ENCODE results near the gene ASCC3. TPM values are rescaled to one million over a fixed set of nuclear protein-coding genes. Genes with fewer than 3 reads are reported as not detected.

ASCC3 gene
- total and polyA plus RNA-seq, 2 donors: 14.5 to 32.6 TPM

DNA sequence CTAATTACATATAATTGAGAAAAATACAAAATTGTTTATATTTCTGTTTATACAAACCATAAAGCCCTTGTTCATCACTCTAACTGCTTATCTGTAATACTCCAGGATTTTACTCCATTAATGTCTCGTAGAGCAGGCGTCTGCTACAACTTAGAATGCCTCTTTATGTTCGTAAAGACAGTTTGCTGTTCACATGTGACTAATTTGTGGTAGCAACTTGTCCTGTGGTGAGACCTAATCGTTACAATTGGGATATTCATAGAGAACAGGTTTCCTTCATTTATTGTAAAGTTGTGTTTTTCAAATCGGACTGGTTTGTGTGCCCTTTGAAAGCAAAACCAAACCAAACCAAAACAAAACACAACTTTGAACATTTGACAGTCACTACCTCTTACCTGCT is 149.7 kb downstream of the ASCC3 start:
- 95% methylated on average over 5 of the region's 5 CpGs for whole genome bisulfite sequencing
- Histone ChIP-seq H3K27ac (ENCODE audit: low read depth in 1 of 2, low read length in 1 of 2) (no peak overlapping the region), H3K4me3 (ENCODE audit: low read length in 2 of 2) (no peak overlapping the region), H3K4me1 (ENCODE audit: control insufficient read depth in 2 of 2, insufficient read depth in 2 of 2, low read length in 2 of 2) (no peaks in the 10 kb centered on the region), H3K27me3 (ENCODE audit: control insufficient read depth in 2 of 2, insufficient read depth in 1 of 2, low read length in 1 of 2) (no peaks in the 10 kb centered on the region), H3K36me3 (ENCODE audit: control insufficient read depth in 2 of 2, insufficient read depth in 2 of 2, low read length in 1 of 2) (no peaks in the 10 kb centered on the region), H3K9me3 (ENCODE audit: control insufficient read depth in 2 of 2, insufficient read depth in 1 of 2, low read length in 1 of 2) (no peaks in the 10 kb centered on the region)
- no peak for DNase-seq (ENCODE audit: low read depth in 6 of 9, low spot score in 9 of 9)

DNA sequence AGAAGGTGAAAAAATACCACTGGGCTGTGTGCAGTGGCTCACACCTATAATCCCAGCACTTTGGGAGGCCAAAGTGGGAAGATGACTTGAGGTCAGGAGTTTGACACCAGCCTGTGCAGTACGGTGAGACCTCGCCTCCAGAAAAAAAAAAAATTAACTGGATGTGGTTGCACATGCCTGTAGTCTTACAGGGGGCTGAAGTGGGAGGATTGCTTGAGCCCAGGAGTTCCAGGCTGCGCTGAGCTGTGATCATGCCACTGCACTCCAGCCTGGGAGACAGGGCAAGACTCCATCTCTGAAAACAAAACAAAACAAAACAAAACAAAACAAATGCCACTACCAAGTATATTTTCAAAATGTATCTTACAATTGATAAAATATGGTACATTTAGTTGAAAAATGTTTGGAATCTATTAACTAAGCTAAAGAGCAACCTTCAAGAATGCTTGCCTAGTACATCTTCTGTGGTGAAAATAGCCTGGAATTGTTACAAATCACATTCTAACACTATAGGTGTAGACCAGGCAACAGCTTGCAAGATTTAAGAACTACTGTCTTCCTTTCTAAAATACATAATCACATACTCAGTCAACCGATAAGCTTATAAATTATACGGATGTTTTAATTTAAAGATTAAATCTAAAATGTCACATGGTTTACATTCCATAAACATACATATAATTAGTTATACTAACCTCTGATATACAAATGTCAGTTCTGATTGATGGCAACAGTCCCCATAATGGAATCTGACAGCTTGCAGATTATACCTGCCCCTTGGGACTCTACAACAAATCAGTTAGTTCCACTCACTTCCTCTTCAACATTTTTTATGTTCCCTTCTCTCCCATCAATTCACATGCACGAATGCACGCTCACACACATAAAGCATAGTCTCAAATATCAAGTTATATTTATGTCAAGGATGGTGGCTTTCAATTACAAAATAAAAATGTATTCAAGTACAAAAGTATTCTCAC is 150.8 kb downstream of the ASCC3 start:
- WGBS: 83% methylated on average over 7 of the region's 7 CpGs
- Histone ChIP-seq H3K9me3 (ENCODE audit: control insufficient read depth in 2 of 2, insufficient read depth in 1 of 2, low read length in 1 of 2) (no peaks in the 10 kb centered on the region), H3K4me1 (ENCODE audit: control insufficient read depth in 2 of 2, insufficient read depth in 2 of 2, low read length in 2 of 2) (no peaks in the 10 kb centered on the region), H3K4me3 (ENCODE audit: low read length in 2 of 2) (no peak overlapping the region), H3K27me3 (ENCODE audit: control insufficient read depth in 2 of 2, insufficient read depth in 1 of 2, low read length in 1 of 2) (no peaks in the 10 kb centered on the region), H3K36me3 (ENCODE audit: control insufficient read depth in 2 of 2, insufficient read depth in 2 of 2, low read length in 1 of 2) (no peaks in the 10 kb centered on the region), H3K27ac (ENCODE audit: low read depth in 1 of 2, low read length in 1 of 2) (no peak overlapping the region)
- DNase-seq (ENCODE audit: low read depth in 6 of 9, low spot score in 9 of 9): no peak

DNA sequence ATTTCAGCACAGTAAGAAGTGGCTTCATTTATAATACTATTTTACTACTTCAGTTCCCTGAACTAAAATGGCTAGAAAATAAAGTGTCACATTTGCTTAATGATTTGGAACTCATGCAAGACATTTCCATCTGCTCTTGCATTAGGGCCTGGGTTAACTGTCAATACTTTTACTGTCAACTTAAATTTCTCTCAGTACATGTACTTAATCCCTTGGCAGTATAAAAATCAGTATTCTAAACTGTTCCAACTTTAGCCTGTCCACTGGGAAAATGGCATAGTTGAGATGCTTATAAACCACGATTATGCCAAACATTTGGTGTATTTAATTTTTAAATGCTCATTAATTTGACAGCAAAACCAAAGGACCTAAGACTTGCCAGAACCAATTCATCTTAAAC is 154.5 kb downstream of the ASCC3 start:
- WGBS: 98% methylated on average over 1 of the region's 1 CpG
- no peak overlapping the region for H3K27ac ChIP-seq (ENCODE audit: low read depth in 1 of 2, low read length in 1 of 2)
- DNase-seq (ENCODE audit: low read depth in 6 of 9, low spot score in 9 of 9): no peak
- H3K27me3 ChIP-seq (ENCODE audit: control insufficient read depth in 2 of 2, insufficient read depth in 1 of 2, low read length in 1 of 2): no peaks in the 10 kb centered on the region
- H3K36me3 ChIP-seq (ENCODE audit: control insufficient read depth in 2 of 2, insufficient read depth in 2 of 2, low read length in 1 of 2): peaks cover 0 to 2% of the 10 kb centered on the region in 2 donors
- H3K4me1 ChIP-seq (ENCODE audit: control insufficient read depth in 2 of 2, insufficient read depth in 2 of 2, low read length in 2 of 2): no peaks in the 10 kb centered on the region
- no peaks in the 10 kb centered on the region for H3K9me3 ChIP-seq (ENCODE audit: control insufficient read depth in 2 of 2, insufficient read depth in 1 of 2, low read length in 1 of 2)
- H3K4me3 ChIP-seq (ENCODE audit: low read length in 2 of 2): no peak overlapping the region

DNA sequence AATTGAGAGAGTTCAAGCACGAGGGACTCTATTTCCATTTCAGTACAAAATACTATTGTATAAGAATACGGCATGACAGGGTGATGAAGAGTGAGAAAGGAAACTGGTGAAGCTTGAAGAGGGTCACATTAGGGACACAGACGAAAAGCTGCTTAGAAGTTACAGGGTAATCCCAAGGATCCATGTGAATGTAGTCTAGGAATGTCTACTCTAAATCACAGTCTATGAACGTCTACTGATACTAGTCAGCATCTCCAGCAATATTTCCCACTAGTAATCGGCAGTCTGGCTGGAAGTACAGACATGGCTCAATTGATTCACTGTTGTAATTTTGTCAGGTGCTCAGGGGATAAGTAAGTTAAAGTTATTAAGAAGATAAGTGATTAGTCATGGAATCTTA is 156.4 kb downstream of the ASCC3 start:
- no peaks in the 10 kb centered on the region for H3K4me1 ChIP-seq (ENCODE audit: control insufficient read depth in 2 of 2, insufficient read depth in 2 of 2, low read length in 2 of 2)
- H3K36me3 ChIP-seq (ENCODE audit: control insufficient read depth in 2 of 2, insufficient read depth in 2 of 2, low read length in 1 of 2): peaks cover 0 to 2% of the 10 kb centered on the region in 2 donors
- DNase-seq (ENCODE audit: low read depth in 6 of 9, low spot score in 9 of 9): no peak
- H3K9me3 ChIP-seq (ENCODE audit: control insufficient read depth in 2 of 2, insufficient read depth in 1 of 2, low read length in 1 of 2): no peaks in the 10 kb centered on the region
- 96% methylated on average over 5 of the region's 5 CpGs for WGBS
- no peaks in the 10 kb centered on the region for H3K27me3 ChIP-seq (ENCODE audit: control insufficient read depth in 2 of 2, insufficient read depth in 1 of 2, low read length in 1 of 2)
- no peak overlapping the region for H3K4me3 ChIP-seq (ENCODE audit: low read length in 2 of 2)
- no peak overlapping the region for H3K27ac ChIP-seq (ENCODE audit: low read depth in 1 of 2, low read length in 1 of 2)

DNA sequence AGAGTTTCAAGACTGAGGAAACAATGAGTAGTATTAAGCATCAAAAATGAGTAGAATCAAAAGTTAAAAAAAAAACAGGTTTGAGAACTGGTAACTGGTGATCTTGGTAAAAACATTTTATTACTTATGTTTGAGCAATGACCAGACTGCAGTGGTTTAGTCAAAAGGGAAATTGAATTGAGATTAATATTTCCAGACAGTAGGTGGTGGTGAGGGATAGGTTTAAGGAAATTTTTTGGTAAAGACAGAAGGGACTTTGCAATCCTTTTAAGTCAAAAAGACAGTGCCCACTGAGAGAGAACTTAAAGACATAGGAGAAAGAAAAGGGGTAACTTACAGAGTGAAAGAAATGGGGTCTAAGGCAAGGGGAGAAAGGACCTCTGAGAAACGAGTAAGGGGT is 156.9 kb downstream of the ASCC3 start:
- 96% methylated on average over 1 of the region's 1 CpG for WGBS
- H3K36me3 ChIP-seq (ENCODE audit: control insufficient read depth in 2 of 2, insufficient read depth in 2 of 2, low read length in 1 of 2): peaks cover 0 to 2% of the 10 kb centered on the region in 2 donors
- H3K4me3 ChIP-seq (ENCODE audit: low read length in 2 of 2): no peak overlapping the region
- no peak overlapping the region for H3K27ac ChIP-seq (ENCODE audit: low read depth in 1 of 2, low read length in 1 of 2)
- no peak for DNase-seq (ENCODE audit: low read depth in 6 of 9, low spot score in 9 of 9)
- no peaks in the 10 kb centered on the region for H3K4me1 ChIP-seq (ENCODE audit: control insufficient read depth in 2 of 2, insufficient read depth in 2 of 2, low read length in 2 of 2)
- no peaks in the 10 kb centered on the region for H3K9me3 ChIP-seq (ENCODE audit: control insufficient read depth in 2 of 2, insufficient read depth in 1 of 2, low read length in 1 of 2)
- no peaks in the 10 kb centered on the region for H3K27me3 ChIP-seq (ENCODE audit: control insufficient read depth in 2 of 2, insufficient read depth in 1 of 2, low read length in 1 of 2)

DNA sequence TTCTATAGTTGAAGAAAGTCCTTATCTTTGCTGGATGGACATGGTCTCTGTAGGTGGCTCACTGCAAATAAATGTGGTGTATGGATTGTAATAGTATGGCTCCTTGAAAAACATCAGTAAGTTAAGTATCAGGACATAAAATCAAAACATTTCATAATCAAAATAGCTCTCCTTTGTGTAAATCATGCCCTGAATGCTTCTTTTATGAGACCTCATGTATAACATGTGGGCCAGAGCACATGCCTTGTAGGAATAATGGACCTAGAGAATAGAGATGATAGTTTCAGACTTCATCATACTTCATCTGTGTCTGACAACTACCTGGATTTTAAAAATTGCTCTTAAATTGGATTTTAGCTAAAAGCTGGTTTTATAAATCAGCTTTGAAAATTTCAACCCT is 159.9 kb downstream of the ASCC3 start:
- Histone ChIP-seq H3K4me3 (ENCODE audit: low read length in 2 of 2) (no peak overlapping the region), H3K36me3 (ENCODE audit: control insufficient read depth in 2 of 2, insufficient read depth in 2 of 2, low read length in 1 of 2) (peaks cover 0 to 2% of the 10 kb centered on the region in 2 donors), H3K27me3 (ENCODE audit: control insufficient read depth in 2 of 2, insufficient read depth in 1 of 2, low read length in 1 of 2) (no peaks in the 10 kb centered on the region), H3K27ac (ENCODE audit: low read depth in 1 of 2, low read length in 1 of 2) (no peak overlapping the region), H3K4me1 (ENCODE audit: control insufficient read depth in 2 of 2, insufficient read depth in 2 of 2, low read length in 2 of 2) (no peaks in the 10 kb centered on the region), H3K9me3 (ENCODE audit: control insufficient read depth in 2 of 2, insufficient read depth in 1 of 2, low read length in 1 of 2) (no peaks in the 10 kb centered on the region)
- no peak for DNase-seq (ENCODE audit: low read depth in 6 of 9, low spot score in 9 of 9)

DNA sequence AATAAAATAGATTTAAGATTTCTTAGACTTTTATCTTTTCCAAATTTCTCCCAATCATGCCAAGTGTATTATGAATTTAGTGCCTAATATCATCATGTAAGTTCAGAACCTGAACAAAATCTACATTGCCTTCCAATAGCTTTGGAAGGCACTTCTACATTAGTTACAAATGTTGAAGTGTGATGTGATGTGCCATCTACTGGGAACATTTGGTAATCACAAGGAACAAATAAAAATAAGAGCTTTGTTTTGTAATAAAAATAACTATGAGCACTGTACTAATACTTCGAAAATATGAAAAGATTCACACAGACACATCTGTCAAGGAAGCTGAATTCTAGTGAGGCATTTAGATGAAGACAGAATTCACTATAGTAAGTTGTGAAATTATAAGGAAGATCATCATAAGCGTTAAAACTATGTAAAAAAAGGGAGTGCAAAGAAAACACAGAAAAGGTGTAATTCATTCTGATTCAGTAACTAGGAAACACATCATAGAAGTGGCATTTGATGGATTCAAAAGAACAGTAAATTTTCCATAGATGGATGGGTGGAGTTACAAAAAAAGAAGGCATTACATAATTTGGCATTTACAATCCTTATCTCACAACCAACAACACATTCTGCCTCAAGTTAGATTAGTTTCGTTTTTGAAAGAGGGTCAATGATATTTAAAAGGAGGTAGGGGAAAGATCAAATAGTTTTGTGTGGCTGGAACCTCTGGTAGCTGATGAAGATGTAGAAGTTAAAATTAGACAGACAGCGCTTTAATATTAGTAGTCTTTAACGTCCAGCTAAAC is 161.0 kb downstream of the ASCC3 start:
- Histone ChIP-seq H3K4me1 (ENCODE audit: control insufficient read depth in 2 of 2, insufficient read depth in 2 of 2, low read length in 2 of 2) (no peaks in the 10 kb centered on the region), H3K27ac (ENCODE audit: low read depth in 1 of 2, low read length in 1 of 2) (no peak overlapping the region), H3K4me3 (ENCODE audit: low read length in 2 of 2) (no peak overlapping the region), H3K27me3 (ENCODE audit: control insufficient read depth in 2 of 2, insufficient read depth in 1 of 2, low read length in 1 of 2) (no peaks in the 10 kb centered on the region), H3K9me3 (ENCODE audit: control insufficient read depth in 2 of 2, insufficient read depth in 1 of 2, low read length in 1 of 2) (no peaks in the 10 kb centered on the region), H3K36me3 (ENCODE audit: control insufficient read depth in 2 of 2, insufficient read depth in 2 of 2, low read length in 1 of 2) (peaks cover 0 to 2% of the 10 kb centered on the region in 2 donors)
- WGBS: 86% methylated on average over 5 of the region's 5 CpGs
- DNase-seq (ENCODE audit: low read depth in 6 of 9, low spot score in 9 of 9): peak in 2 of 9 donors; percentile 7 to 31

DNA sequence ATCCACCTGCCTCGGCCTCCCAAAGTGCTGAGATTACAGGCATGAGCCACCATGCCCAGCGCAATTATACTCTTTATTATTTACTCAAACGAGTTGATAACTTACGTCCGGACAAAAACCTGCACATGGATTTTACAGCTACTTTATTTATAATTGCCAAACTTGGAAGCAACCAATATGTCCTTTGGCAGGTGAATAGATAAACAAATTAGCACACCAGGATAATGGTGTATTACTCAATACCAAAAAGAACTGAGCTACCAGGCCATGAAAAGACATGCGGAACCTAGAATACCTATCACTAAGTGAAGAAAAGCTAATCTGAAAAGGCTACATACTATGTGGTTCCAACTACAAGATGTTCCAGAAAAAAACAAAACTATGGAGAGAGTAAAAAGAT is 168.1 kb downstream of the ASCC3 start:
- Histone ChIP-seq H3K9me3 (ENCODE audit: control insufficient read depth in 2 of 2, insufficient read depth in 1 of 2, low read length in 1 of 2) (no peaks in the 10 kb centered on the region), H3K27me3 (ENCODE audit: control insufficient read depth in 2 of 2, insufficient read depth in 1 of 2, low read length in 1 of 2) (no peaks in the 10 kb centered on the region), H3K27ac (ENCODE audit: low read depth in 1 of 2, low read length in 1 of 2) (no peak overlapping the region), H3K4me3 (ENCODE audit: low read length in 2 of 2) (no peak overlapping the region), H3K4me1 (ENCODE audit: control insufficient read depth in 2 of 2, insufficient read depth in 2 of 2, low read length in 2 of 2) (no peaks in the 10 kb centered on the region), H3K36me3 (ENCODE audit: control insufficient read depth in 2 of 2, insufficient read depth in 2 of 2, low read length in 1 of 2) (no peaks in the 10 kb centered on the region)
- 98% methylated on average over 6 of the region's 6 CpGs for WGBS
- no peak for DNase-seq (ENCODE audit: low read depth in 6 of 9, low spot score in 9 of 9)

DNA sequence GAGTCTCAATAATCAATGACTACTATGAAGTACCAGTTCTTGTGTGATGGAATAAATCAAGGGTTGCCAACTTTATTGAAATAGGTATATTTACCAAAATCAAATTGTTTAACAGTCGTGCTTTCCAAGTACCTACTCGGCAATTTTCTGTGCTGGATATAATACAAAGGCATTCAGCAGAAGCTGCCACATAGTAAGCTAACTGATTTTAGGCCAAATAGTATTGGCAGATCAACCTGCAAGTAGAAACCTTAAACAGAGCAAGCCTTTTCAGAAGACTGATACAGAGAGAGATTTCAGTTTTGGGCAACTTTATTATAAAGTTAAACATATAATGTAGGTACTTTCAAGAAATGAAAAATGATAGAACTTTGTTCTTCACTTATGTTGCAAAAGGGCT is 174.6 kb downstream of the ASCC3 start:
- 99% methylated on average over 2 of the region's 2 CpGs for WGBS
- no peak for DNase-seq (ENCODE audit: low read depth in 6 of 9, low spot score in 9 of 9)
- H3K36me3 ChIP-seq (ENCODE audit: control insufficient read depth in 2 of 2, insufficient read depth in 2 of 2, low read length in 1 of 2): no peaks in the 10 kb centered on the region

More for the DNA sequence above, 174.6 kb downstream of the ASCC3 start:
- Histone ChIP-seq H3K27ac (ENCODE audit: low read depth in 1 of 2, low read length in 1 of 2) (no peak overlapping the region), H3K4me1 (ENCODE audit: control insufficient read depth in 2 of 2, insufficient read depth in 2 of 2, low read length in 2 of 2) (no peaks in the 10 kb centered on the region), H3K4me3 (ENCODE audit: low read length in 2 of 2) (no peak overlapping the region), H3K27me3 (ENCODE audit: control insufficient read depth in 2 of 2, insufficient read depth in 1 of 2, low read length in 1 of 2) (no peaks in the 10 kb centered on the region), H3K9me3 (ENCODE audit: control insufficient read depth in 2 of 2, insufficient read depth in 1 of 2, low read length in 1 of 2) (no peaks in the 10 kb centered on the region)

Data from thymus (tissue), 11 donors.